DOHH2 (cell line): ENCODE data around the gene HAPSTR1.

Source experiments
- CTCF ChIP-seq: fragments of 200-600 bp; sonication (generic); IDR thresholded peaks from one replicate; pipeline ENCODE4 v1.5.1; 2014; ENCODE audit warnings: antibody characterized with exemption, mild to moderate bottlenecking, low read depth, low read length; ENCODE audit not compliant: poor library complexity, severe bottlenecking
- EZH2phosphoT487 ChIP-seq: fragments of 200-600 bp; sonication (generic); IDR thresholded peaks from 2 replicates; pipeline ENCODE4 v1.6.1; 2017; ENCODE audit warnings: borderline replicate concordance, mild to moderate bottlenecking, antibody characterized with exemption, low read length, moderate library complexity, mixed read lengths

GRCh38 chr16:9123871-9124270 is 32.4 kb downstream of the HAPSTR1 start:
- TF ChIP-seq CTCF (no peak), EZH2phosphoT487 (no peak)
